ENCODE measurements around the gene AGBL1.

AGBL1 gene

GRCh38 chr15:87045746-87046145 lies 966.1 kb downstream of the AGBL1 start:
- no peak overlapping the region for H3K4me3 ChIP-seq (ENCODE audit: low read depth, low read length)
- DNase-seq (ENCODE audit: low read depth), result no peak
- TF ChIP-seq, protein P1, sequence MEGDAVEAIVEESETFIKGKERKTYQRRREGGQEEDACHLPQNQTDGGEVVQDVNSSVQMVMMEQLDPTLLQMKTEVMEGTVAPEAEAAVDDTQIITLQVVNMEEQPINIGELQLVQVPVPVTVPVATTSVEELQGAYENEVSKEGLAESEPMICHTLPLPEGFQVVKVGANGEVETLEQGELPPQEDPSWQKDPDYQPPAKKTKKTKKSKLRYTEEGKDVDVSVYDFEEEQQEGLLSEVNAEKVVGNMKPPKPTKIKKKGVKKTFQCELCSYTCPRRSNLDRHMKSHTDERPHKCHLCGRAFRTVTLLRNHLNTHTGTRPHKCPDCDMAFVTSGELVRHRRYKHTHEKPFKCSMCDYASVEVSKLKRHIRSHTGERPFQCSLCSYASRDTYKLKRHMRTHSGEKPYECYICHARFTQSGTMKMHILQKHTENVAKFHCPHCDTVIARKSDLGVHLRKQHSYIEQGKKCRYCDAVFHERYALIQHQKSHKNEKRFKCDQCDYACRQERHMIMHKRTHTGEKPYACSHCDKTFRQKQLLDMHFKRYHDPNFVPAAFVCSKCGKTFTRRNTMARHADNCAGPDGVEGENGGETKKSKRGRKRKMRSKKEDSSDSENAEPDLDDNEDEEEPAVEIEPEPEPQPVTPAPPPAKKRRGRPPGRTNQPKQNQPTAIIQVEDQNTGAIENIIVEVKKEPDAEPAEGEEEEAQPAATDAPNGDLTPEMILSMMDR (conservative IDR thresholded peaks at IDR 0.05; ENCODE audit: low read depth, low read length), result no peak

GRCh38 chr15:87047203-87047965 lies 967.7 kb downstream of the AGBL1 start:
- H3K4me3 ChIP-seq (ENCODE audit: low read depth, low read length), result no peak overlapping the region

More at GRCh38 chr15:87047203-87047965, 967.7 kb downstream of the AGBL1 start:
- DNase-seq (ENCODE audit: low read depth), result no peak
- TF ChIP-seq, protein P1 (conservative IDR thresholded peaks at IDR 0.05; ENCODE audit: low read depth, low read length), result no peak

Data from choroid plexus epithelial cell (primary cell).